ENCODE measurements around the gene DDX51. TPM values are rescaled to one million over a fixed set of nuclear protein-coding genes. Genes with fewer than 3 reads are reported as not detected.

Gene DDX51
- polyA plus RNA-seq, 2 of the 4 experiments (the other 2 are of a cell fraction), result 10.2 to 22.6 TPM

DNA sequence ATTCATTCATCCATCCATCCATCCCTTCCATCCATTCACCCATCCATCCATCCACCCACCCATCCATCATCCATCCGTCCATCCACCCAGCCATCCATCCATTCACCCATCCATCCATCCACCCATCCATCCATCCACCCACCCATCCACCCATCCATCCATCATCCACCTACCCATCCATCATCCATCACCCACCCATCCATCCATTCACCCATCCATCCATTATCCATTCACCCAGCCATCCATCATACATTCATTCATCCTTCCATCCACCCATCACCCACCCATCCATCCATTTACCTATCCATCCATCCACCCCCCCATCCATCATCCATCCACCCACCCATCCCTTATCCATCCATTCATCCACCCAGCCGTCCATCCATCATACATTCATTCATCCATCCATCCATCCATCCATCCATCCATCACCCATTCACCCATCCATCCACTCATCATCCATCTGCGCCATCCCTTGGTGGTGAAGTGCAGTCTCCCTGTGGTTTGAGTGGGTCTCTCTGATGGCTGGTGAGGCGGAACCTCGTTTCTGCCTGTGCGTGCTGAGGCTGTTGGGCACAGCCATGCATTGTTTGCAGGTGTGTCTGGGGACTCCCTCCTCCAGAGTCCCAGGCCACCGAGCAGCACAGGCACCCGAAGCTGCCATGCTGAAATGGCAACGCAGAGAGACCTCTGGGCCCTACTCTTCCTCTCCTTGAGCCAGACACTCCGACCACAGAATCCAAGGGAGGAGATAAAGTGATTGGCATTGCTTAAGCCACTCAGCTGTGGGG lies 22.9 kb upstream of the DDX51 start:
- TF ChIP-seq, protein P1, sequence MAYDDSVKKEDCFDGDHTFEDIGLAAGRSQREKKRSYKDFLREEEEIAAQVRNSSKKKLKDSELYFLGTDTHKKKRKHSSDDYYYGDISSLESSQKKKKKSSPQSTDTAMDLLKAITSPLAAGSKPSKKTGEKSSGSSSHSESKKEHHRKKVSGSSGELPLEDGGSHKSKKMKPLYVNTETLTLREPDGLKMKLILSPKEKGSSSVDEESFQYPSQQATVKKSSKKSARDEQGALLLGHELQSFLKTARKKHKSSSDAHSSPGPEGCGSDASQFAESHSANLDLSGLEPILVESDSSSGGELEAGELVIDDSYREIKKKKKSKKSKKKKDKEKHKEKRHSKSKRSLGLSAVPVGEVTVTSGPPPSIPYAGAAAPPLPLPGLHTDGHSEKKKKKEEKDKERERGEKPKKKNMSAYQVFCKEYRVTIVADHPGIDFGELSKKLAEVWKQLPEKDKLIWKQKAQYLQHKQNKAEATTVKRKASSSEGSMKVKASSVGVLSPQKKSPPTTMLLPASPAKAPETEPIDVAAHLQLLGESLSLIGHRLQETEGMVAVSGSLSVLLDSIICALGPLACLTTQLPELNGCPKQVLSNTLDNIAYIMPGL (CRISPR knock-in tag; IDR thresholded peaks at IDR 0.05; ENCODE audit: borderline replicate concordance), result no peak
- TF ChIP-seq, protein P2, sequence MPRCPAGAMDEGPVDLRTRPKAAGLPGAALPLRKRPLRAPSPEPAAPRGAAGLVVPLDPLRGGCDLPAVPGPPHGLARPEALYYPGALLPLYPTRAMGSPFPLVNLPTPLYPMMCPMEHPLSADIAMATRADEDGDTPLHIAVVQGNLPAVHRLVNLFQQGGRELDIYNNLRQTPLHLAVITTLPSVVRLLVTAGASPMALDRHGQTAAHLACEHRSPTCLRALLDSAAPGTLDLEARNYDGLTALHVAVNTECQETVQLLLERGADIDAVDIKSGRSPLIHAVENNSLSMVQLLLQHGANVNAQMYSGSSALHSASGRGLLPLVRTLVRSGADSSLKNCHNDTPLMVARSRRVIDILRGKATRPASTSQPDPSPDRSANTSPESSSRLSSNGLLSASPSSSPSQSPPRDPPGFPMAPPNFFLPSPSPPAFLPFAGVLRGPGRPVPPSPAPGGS (IDR thresholded peaks at IDR 0.05), result no peak
- TF ChIP-seq SREBF2 (IDR thresholded peaks at IDR 0.05) (no peak), HOXA7 (CRISPR knock-in tag; IDR thresholded peaks at IDR 0.05) (no peak), NPAS2 (CRISPR knock-in tag; IDR thresholded peaks at IDR 0.05; ENCODE audit: borderline replicate concordance) (no peak), NFE2L2 (conservative IDR thresholded peaks at IDR 0.05; ENCODE audit: low read length) (no peak)
- H3K4me1 ChIP-seq, result peaks cover 11% of the 10 kb centered on the region
- H3K9me3 ChIP-seq, result no peaks in the 10 kb centered on the region
- no peak for FAIRE-seq
- ATAC-seq, result no peak
- H3K4me2 ChIP-seq, result no peak overlapping the region
- H3K27ac ChIP-seq, result no peak overlapping the region
- no peak overlapping the region for H3K4me3 ChIP-seq
- 69% methylated on average over 10 of the region's 10 CpGs for WGBS (ENCODE audit: missing lambda C conversion rate)
- ChIA-PET CTCF (interaction anchor here (0.8 to 2.7 kb wide), 4 partner anchors 11 to 248 kb away, joined by 3 to 7 read pairs (median 4); no protein-coding TSS in a partner anchor), POLR2A (no interaction called here)
- no peak for DNase-seq (ENCODE audit: low read depth in 1 of 2, low spot score in 1 of 2)

DNA sequence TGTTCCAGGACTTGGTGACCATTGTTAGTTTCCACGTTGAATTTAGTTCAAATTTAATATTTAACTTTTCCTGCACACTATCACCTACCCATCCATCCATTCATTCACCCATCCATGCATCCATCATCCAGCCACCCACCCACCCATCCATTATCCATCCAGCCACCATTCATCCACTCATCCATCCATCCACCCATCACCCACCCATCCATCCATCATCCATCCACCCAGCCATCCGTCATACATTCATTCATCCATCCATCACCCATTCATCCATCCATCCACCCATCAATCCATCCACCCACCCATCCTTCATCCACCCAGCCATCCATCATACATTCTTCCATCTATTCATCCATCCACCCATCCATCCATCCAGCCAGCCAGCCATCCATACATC lies 22.0 kb upstream of the DDX51 start:
- no peak for FAIRE-seq
- no peaks in the 10 kb centered on the region for H3K9me3 ChIP-seq
- no peak for DNase-seq (ENCODE audit: low read depth in 1 of 2, low spot score in 1 of 2)
- TF ChIP-seq BHLHE40 (IDR thresholded peaks at IDR 0.05; ENCODE audit: low read depth, low read length), result no peak
- no peak for TF ChIP-seq FOSL2 (IDR thresholded peaks at IDR 0.05)
- TF ChIP-seq FOSL2 (CRISPR knock-in tag; IDR thresholded peaks at IDR 0.05), result no peak
- no peak for TF ChIP-seq RCOR1 (IDR thresholded peaks at IDR 0.05; ENCODE audit: low read depth, low read length)
- TF ChIP-seq, protein P3, sequence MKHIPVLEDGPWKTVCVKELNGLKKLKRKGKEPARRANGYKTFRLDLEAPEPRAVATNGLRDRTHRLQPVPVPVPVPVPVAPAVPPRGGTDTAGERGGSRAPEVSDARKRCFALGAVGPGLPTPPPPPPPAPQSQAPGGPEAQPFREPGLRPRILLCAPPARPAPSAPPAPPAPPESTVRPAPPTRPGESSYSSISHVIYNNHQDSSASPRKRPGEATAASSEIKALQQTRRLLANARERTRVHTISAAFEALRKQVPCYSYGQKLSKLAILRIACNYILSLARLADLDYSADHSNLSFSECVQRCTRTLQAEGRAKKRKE (CRISPR knock-in tag; IDR thresholded peaks at IDR 0.05; ENCODE audit: low read depth), result no peak
- TF ChIP-seq, protein P4, sequence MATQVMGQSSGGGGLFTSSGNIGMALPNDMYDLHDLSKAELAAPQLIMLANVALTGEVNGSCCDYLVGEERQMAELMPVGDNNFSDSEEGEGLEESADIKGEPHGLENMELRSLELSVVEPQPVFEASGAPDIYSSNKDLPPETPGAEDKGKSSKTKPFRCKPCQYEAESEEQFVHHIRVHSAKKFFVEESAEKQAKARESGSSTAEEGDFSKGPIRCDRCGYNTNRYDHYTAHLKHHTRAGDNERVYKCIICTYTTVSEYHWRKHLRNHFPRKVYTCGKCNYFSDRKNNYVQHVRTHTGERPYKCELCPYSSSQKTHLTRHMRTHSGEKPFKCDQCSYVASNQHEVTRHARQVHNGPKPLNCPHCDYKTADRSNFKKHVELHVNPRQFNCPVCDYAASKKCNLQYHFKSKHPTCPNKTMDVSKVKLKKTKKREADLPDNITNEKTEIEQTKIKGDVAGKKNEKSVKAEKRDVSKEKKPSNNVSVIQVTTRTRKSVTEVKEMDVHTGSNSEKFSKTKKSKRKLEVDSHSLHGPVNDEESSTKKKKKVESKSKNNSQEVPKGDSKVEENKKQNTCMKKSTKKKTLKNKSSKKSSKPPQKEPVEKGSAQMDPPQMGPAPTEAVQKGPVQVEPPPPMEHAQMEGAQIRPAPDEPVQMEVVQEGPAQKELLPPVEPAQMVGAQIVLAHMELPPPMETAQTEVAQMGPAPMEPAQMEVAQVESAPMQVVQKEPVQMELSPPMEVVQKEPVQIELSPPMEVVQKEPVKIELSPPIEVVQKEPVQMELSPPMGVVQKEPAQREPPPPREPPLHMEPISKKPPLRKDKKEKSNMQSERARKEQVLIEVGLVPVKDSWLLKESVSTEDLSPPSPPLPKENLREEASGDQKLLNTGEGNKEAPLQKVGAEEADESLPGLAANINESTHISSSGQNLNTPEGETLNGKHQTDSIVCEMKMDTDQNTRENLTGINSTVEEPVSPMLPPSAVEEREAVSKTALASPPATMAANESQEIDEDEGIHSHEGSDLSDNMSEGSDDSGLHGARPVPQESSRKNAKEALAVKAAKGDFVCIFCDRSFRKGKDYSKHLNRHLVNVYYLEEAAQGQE (IDR thresholded peaks at IDR 0.05), result no peak
- TF ChIP-seq RNF2 (IDR thresholded peaks at IDR 0.05; ENCODE audit: borderline replicate concordance, low read depth), result no peak
- no peak for TF ChIP-seq RAD21 (conservative IDR thresholded peaks at IDR 0.05 in 1 of 2, IDR thresholded peaks at IDR 0.05 in 1 of 2)
- TF ChIP-seq PHF8 (IDR thresholded peaks at IDR 0.05; ENCODE audit: borderline replicate concordance, low read depth), result no peak
- TF ChIP-seq JUNB (IDR thresholded peaks at IDR 0.05), result no peak
- no peak for TF ChIP-seq RARB (CRISPR knock-in tag; IDR thresholded peaks at IDR 0.05)
- no peak for TF ChIP-seq CBX8 (IDR thresholded peaks at IDR 0.05)
- no peak for TF ChIP-seq KDM1A (IDR thresholded peaks at IDR 0.05; ENCODE audit: low read depth)
- TF ChIP-seq ZC3H11A (IDR thresholded peaks at IDR 0.05), result no peak
- TF ChIP-seq EHF (CRISPR knock-in tag; IDR thresholded peaks at IDR 0.05), result no peak
- TF ChIP-seq TFCP2L1 (CRISPR knock-in tag; IDR thresholded peaks at IDR 0.05), result no peak
- TF ChIP-seq MAFK (IDR thresholded peaks at IDR 0.05; ENCODE audit: partially characterized antibody), result no peak
- TF ChIP-seq HOXA7 (CRISPR knock-in tag; IDR thresholded peaks at IDR 0.05), result no peak
- H3K4me1 ChIP-seq, result peaks cover 11% of the 10 kb centered on the region
- CTCF ChIA-PET, result no interaction called here
- ATAC-seq, result no peak
- no peak overlapping the region for H3K4me2 ChIP-seq
- POLR2A ChIA-PET, result no interaction called here
- H3K4me3 ChIP-seq, result no peak overlapping the region
- WGBS (ENCODE audit: missing lambda C conversion rate), result 57% methylated on average over 2 of the region's 2 CpGs
- no peak overlapping the region for H3K27ac ChIP-seq

All from A549 (cell line).